Kidney (tissue), 14 donors: Measurements from ENCODE around the gene CES3. TPM values are rescaled to one million over a fixed set of nuclear protein-coding genes. Genes with fewer than 3 reads are reported as not detected.
A peak's percentile ranks its signal among the peaks of the same experiment; 100 is the strongest.

ENCODE experiments used
- DNase-seq, 5 donors: peaks; one replicate each; pipeline ENCODE4 v3.0.0-alpha.2; 2013 to 2020
- FAIRE-seq: peaks from 2 replicates; lab custom pipeline; 2012; peaks lifted over from hg19 to GRCh38; lab: Jason Lieb, UNC
- H3K27ac ChIP-seq, 2 donors: one replicate each; pipeline ENCODE4 v1.7.0; 2013; ENCODE audit warnings: low read depth in 2 of 2, low read length in 2 of 2, inconsistent platforms in 1 of 2
- H3K27me3 ChIP-seq: one replicate; pipeline ENCODE4 v1.7.1; 2013; ENCODE audit warnings: low read length, inconsistent platforms; ENCODE audit not compliant: control insufficient read depth, insufficient read depth
- H3K36me3 ChIP-seq, 3 donors: one replicate each; pipeline versions ENCODE4 v1.7.0 to v1.7.1; 2013; ENCODE audit warnings: low read length in 3 of 3, control low read depth in 1 of 3, inconsistent platforms in 1 of 3; ENCODE audit not compliant: insufficient read depth in 3 of 3, control insufficient read depth in 2 of 3
- H3K4me1 ChIP-seq, 3 donors: one replicate each; pipeline versions ENCODE4 v1.7.0 to v1.7.1; 2013; ENCODE audit warnings: low read length in 3 of 3, inconsistent platforms in 1 of 3, low read depth in 1 of 3; ENCODE audit not compliant: control insufficient read depth in 2 of 3, insufficient read depth in 2 of 3
- H3K4me3 ChIP-seq, 3 donors: one replicate each; pipeline versions ENCODE4 v1.7.0 to v1.8.1; 2013; ENCODE audit warnings: low read length in 3 of 3, control low read depth in 1 of 3, inconsistent platforms in 1 of 3
- H3K9ac ChIP-seq, 3 donors: one replicate each; pipeline versions ENCODE4 v1.7.0 to v1.7.1; 2013; ENCODE audit warnings: low read length in 3 of 3, control low read depth in 1 of 3, inconsistent platforms in 1 of 3
- H3K9me3 ChIP-seq, 3 donors: one replicate each; pipeline versions ENCODE4 v1.7.0 to v1.7.1; 2013; ENCODE audit warnings: low read length in 3 of 3, control low read depth in 1 of 3, inconsistent platforms in 1 of 3; ENCODE audit not compliant: control insufficient read depth in 2 of 3, insufficient read depth in 1 of 3
- intact Hi-C: fragments of 100-400 bp; cut with DNase I; formaldehyde crosslinking; loops from one replicate; pipeline ENCODE4 v1.11.1; 2022
- polyA plus RNA-seq: library from polyadenylated mRNA; stranded (reverse); fragments of 350-450 nt; fragmentation: Illumina TruSeq; extraction: RNeasy Lipid Tissue Mini Kit (QIAGEN cat#74804); gene quantifications from one replicate; pipeline ENCODE4 v1.2.3, GENCODE V29; 2014; ENCODE audit warnings: low read depth, low replicate concordance; ENCODE audit not compliant: insufficient read depth
- total RNA-seq: library from RNA; stranded (reverse); fragmentation: NEBNext Ultra II Directional; extraction: Animal tissue kit (Norgen Biotek cat#: 25700); gene quantifications from one replicate; pipeline ENCODE4 v1.2.1, GENCODE V29; 2021
- TF ChIP-seq, protein P1 (sequence below): IDR thresholded peaks from 3 replicates; pipeline ENCODE4 v1.5.1; 2012; ENCODE audit warnings: mild to moderate bottlenecking, moderate library complexity, borderline replicate concordance; ENCODE audit not compliant: insufficient read depth; ENCODE audit errors: extremely low read depth
- donor health status: control.
- donor health status: control.
- donor health status: control.
- donor health status: control.
- donor health status: control.
- donor health status: DM: yes; HTN: yes; CAD: no.
- donor health status: Normal renal cell carcinoma (clear cell type).

Gene CES3
- total and polyA plus RNA-seq, 2 donors from 2014 or later = 2.1 to 7.8 TPM

GRCh38 chr16:66913081-66913480 is 48.0 kb upstream of the CES3 start:
- TF ChIP-seq, protein P1, sequence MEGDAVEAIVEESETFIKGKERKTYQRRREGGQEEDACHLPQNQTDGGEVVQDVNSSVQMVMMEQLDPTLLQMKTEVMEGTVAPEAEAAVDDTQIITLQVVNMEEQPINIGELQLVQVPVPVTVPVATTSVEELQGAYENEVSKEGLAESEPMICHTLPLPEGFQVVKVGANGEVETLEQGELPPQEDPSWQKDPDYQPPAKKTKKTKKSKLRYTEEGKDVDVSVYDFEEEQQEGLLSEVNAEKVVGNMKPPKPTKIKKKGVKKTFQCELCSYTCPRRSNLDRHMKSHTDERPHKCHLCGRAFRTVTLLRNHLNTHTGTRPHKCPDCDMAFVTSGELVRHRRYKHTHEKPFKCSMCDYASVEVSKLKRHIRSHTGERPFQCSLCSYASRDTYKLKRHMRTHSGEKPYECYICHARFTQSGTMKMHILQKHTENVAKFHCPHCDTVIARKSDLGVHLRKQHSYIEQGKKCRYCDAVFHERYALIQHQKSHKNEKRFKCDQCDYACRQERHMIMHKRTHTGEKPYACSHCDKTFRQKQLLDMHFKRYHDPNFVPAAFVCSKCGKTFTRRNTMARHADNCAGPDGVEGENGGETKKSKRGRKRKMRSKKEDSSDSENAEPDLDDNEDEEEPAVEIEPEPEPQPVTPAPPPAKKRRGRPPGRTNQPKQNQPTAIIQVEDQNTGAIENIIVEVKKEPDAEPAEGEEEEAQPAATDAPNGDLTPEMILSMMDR = no peak
- Histone ChIP-seq H3K36me3 (peaks cover 0 to 23% (median 10%) of the 10 kb centered on the region in 3 donors), H3K9ac (peak overlapping the region in 1 of 3 donors; percentile 62), H3K27me3 (no peaks in the 10 kb centered on the region), H3K27ac (peak overlapping the region in 1 of 2 donors; percentile 70), H3K4me3 (no peak overlapping the region), H3K9me3 (no peaks in the 10 kb centered on the region), H3K4me1 (peaks cover 0 to 23% (median 0%) of the 10 kb centered on the region in 3 donors)
- peak in 1 of 5 donors; percentile 38 for DNase-seq
- FAIRE-seq = no peak
- intact Hi-C loops = no loop called here

DNA sequence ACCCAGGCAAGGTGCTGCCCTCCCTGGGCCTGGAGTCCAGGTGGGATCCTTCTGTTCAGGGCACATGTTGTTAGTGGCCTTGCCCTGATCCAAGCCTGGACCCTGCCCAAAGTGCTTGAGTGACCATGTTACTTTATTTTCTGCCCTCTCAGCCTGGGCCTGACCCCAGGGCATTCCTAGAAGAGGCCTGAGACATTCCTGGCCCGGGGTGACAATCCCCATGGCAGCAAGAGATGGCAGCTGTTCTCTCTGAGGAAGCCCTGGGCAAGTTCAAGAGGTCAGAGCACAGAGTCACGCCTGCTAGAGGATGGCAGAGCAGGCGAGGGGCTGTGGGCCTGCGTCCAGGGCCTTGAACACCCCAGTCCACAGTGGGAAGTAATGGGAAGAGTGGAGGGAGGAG is 47.4 kb upstream of the CES3 start:
- Histone ChIP-seq H3K9me3 (no peaks in the 10 kb centered on the region), H3K4me1 (peaks cover 0 to 23% (median 3%) of the 10 kb centered on the region in 3 donors), H3K27me3 (no peaks in the 10 kb centered on the region), H3K27ac (peak overlapping the region in 1 of 2 donors; percentile 70), H3K9ac (peak overlapping the region in 1 of 3 donors; percentile 62), H3K4me3 (no peak overlapping the region), H3K36me3 (peaks cover 0 to 23% (median 8%) of the 10 kb centered on the region in 3 donors)
- FAIRE-seq (no peak), DNase-seq (no peak)
- TF ChIP-seq, protein P1 = no peak
- intact Hi-C loops = no loop called here

DNA sequence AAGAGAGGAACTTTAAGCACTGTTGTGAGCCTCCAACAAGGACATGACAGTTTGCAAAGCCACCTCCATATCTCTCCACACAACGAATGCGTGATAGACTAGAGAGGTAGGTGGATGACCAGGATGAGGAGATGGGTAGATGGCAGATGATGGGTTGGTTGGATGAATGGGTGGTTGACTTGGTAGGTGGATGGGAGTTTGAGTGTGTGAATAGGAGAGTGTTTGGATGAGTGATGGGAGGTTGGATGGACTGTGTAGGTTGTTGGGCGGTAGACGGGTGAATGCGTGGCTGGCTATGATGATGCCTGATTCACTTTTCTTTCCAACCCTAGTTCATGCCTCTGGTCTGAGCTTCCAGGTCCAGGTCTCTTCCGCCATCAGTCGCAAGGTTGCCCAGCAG is 46.5 kb upstream of the CES3 start:
- Histone ChIP-seq H3K9ac (peak overlapping the region in 1 of 3 donors; percentile 38), H3K4me1 (peaks cover 0 to 26% (median 12%) of the 10 kb centered on the region in 3 donors), H3K4me3 (peak overlapping the region in 1 of 3 donors; percentile 28), H3K27ac (peak overlapping the region in 1 of 2 donors; percentile 6), H3K36me3 (peaks cover 0 to 23% (median 6%) of the 10 kb centered on the region in 3 donors), H3K27me3 (no peaks in the 10 kb centered on the region), H3K9me3 (no peaks in the 10 kb centered on the region)
- TF ChIP-seq, protein P1 = no peak
- intact Hi-C loops = no loop called here
- FAIRE-seq (no peak), DNase-seq (no peak)
